ENCODE measurements around the gene EIF4ENIF1.
"Not testable (repeated sequence)": the region's sequence is repeated elsewhere in the genome, so short reads cannot be mapped to it uniquely, and the experiment has no call there.

Gene EIF4ENIF1

GRCh38 chr22:31493355-31493754 is 3.7 kb upstream of the EIF4ENIF1 start:
- DNase-seq = not testable (repeated sequence)

- DNase-seq = no peak
Observed at GRCh38 chr22:31492151-31492550, 2.5 kb upstream of the EIF4ENIF1 start.

GRCh38 chr22:31491218-31491962 is 1.7 kb upstream of the EIF4ENIF1 start:
- no peak for DNase-seq

GRCh38 chr22:31490496-31490925 is 869 bp upstream of the EIF4ENIF1 start:
- peak; percentile 1 to 43 for DNase-seq

- DNase-seq = peak; percentile 1 to 21
Observed at GRCh38 chr22:31488988-31489617, 539 bp downstream of the EIF4ENIF1 start.

- no peak for DNase-seq
Observed at GRCh38 chr22:31488346-31488883, 1.2 kb downstream of the EIF4ENIF1 start.

GRCh38 chr22:31486951-31487350 is 2.7 kb downstream of the EIF4ENIF1 start:
- DNase-seq = no peak

- not testable (repeated sequence) for DNase-seq
Observed at GRCh38 chr22:31486369-31486768, 3.3 kb downstream of the EIF4ENIF1 start.

GRCh38 chr22:31482470-31482869 is 7.2 kb downstream of the EIF4ENIF1 start:
- not testable (repeated sequence) for DNase-seq

GRCh38 chr22:31481129-31481528 is 8.5 kb downstream of the EIF4ENIF1 start:
- DNase-seq = no peak

GRCh38 chr22:31477329-31477728 is 12.3 kb downstream of the EIF4ENIF1 start:
- no peak for DNase-seq

- DNase-seq = no peak
Observed at GRCh38 chr22:31475800-31476199, 13.8 kb downstream of the EIF4ENIF1 start.

GRCh38 chr22:31474743-31475142 is 14.9 kb downstream of the EIF4ENIF1 start:
- DNase-seq = no peak

- no peak for DNase-seq
Observed at GRCh38 chr22:31465307-31465706, 24.3 kb downstream of the EIF4ENIF1 start.

- DNase-seq = no peak
Observed at GRCh38 chr22:31461699-31462098, 27.9 kb downstream of the EIF4ENIF1 start.

- DNase-seq = peak in 1 of 2 experiments; percentile 6
Observed at GRCh38 chr22:31451709-31452571, 37.7 kb downstream of the EIF4ENIF1 start.

GRCh38 chr22:31449506-31449905 is 40.1 kb downstream of the EIF4ENIF1 start:
- DNase-seq = no peak

- no peak for DNase-seq
Observed at GRCh38 chr22:31448382-31448781, 41.3 kb downstream of the EIF4ENIF1 start.

GRCh38 chr22:31447337-31447736 is 42.3 kb downstream of the EIF4ENIF1 start:
- DNase-seq = no peak

GRCh38 chr22:31446767-31447166 is 42.9 kb downstream of the EIF4ENIF1 start:
- no peak for DNase-seq

GRCh38 chr22:31446208-31446607 is 43.4 kb downstream of the EIF4ENIF1 start:
- no peak for DNase-seq

GRCh38 chr22:31445642-31446041 is 44.0 kb downstream of the EIF4ENIF1 start:
- no peak for DNase-seq

- DNase-seq = no peak
Observed at GRCh38 chr22:31443516-31443915, 46.1 kb downstream of the EIF4ENIF1 start.
